Panc1 (cell line): ENCODE data around the gene WFIKKN1. TPM values are rescaled to one million over a fixed set of nuclear protein-coding genes. Genes with fewer than 3 reads are reported as not detected.

ENCODE experiments used
- ATAC-seq: fragments of 200-7000 bp; cut with Tn5 transposase; 2 replicates; pipeline ENCODE4 v1.9.1; 2020; ENCODE audit warnings: mild to moderate bottlenecking, moderate library complexity
- BruUV-seq: library from RNA; stranded (reverse); fragments of 400-500 nt; replicated peaks from 2 replicates; lab custom pipeline; 2021; lab: Mats Ljungman, UMichigan
- CTCF ChIA-PET: fragments of 300-600 bp; sonication (Branson Sonifier 250); formaldehyde crosslinking; loops from one replicate; lab custom pipeline; 2022; ENCODE audit warnings: antibody characterized with exemption; lab: Charles Lee
- POLR2A ChIA-PET: fragments of 300-600 bp; sonication (Branson Sonifier 250); formaldehyde crosslinking; loops from one replicate; lab custom pipeline; 2022; ENCODE audit warnings: antibody characterized with exemption; lab: Charles Lee
- DNase-seq: peaks from one replicate; pipeline ENCODE4 v3.0.0-alpha.2; 2010; ENCODE audit warnings: low read depth, low spot score
- H3K27ac ChIP-seq: 2 replicates; pipeline ENCODE4 v1.5.1; 2011; ENCODE audit warnings: mild to moderate bottlenecking, low read length, inconsistent platforms
- H3K27me3 ChIP-seq: fragments of 200-500 bp; sonication (Bioruptor generic); 2 replicates; pipeline ENCODE4 v1.6.0; 2014; ENCODE audit warnings: low read length, inconsistent platforms; ENCODE audit not compliant: control insufficient read depth, insufficient read depth
- H3K36me3 ChIP-seq: fragments of 200-500 bp; sonication (Bioruptor generic); 2 replicates; pipeline ENCODE4 v1.5.1; 2014; ENCODE audit warnings: inconsistent platforms, mild to moderate bottlenecking, low read length, moderate library complexity; ENCODE audit not compliant: control insufficient read depth, insufficient read depth
- H3K4me1 ChIP-seq: 2 replicates; pipeline ENCODE4 v1.5.1; 2011; ENCODE audit warnings: inconsistent platforms, mild to moderate bottlenecking, low read length, moderate library complexity; ENCODE audit not compliant: control insufficient read depth, insufficient read depth
- H3K4me3 ChIP-seq, 2 experiments: 2 replicates each; pipeline ENCODE4 v1.5.1; 2011 to 2012; ENCODE audit warnings: low read depth in 2 of 2, low read length in 2 of 2, mild to moderate bottlenecking in 2 of 2, inconsistent platforms in 1 of 2, moderate library complexity in 1 of 2
- H3K9me3 ChIP-seq: fragments of 200-500 bp; sonication (Bioruptor generic); 2 replicates; pipeline ENCODE4 v1.5.1; 2014; ENCODE audit warnings: low read depth, mild to moderate bottlenecking, inconsistent platforms, low read length, moderate library complexity; ENCODE audit not compliant: control insufficient read depth, insufficient read depth
- CTCF ChIP-seq: fragments of 450-650 bp; IDR thresholded peaks from 2 replicates; pipeline ENCODE4 v1.5.1; 2017; ENCODE audit warnings: mild to moderate bottlenecking
- POLR2AphosphoS5 ChIP-seq: IDR thresholded peaks from 2 replicates; pipeline ENCODE4 v1.6.1; 2012; ENCODE audit warnings: mild to moderate bottlenecking, low read depth, low read length, moderate library complexity
- REST ChIP-seq, 2 experiments: IDR thresholded peaks; 2 replicates each; pipeline ENCODE4 v1.6.1; 2011 to 2012; ENCODE audit warnings: low read depth in 2 of 2, control low read depth in 1 of 2, low read length in 1 of 2, mild to moderate bottlenecking in 1 of 2, moderate library complexity in 1 of 2; ENCODE audit not compliant: insufficient read depth in 1 of 2
- SIN3A ChIP-seq: IDR thresholded peaks from 2 replicates; pipeline ENCODE4 v1.6.1; 2012; ENCODE audit warnings: low read depth, mild to moderate bottlenecking, low read length, moderate library complexity, borderline replicate concordance; ENCODE audit not compliant: insufficient read depth
- TCF7L2 ChIP-seq: IDR thresholded peaks from 2 replicates; pipeline ENCODE4 v1.6.1; 2011; ENCODE audit warnings: mild to moderate bottlenecking, low read depth, low read length, inconsistent platforms
- in situ Hi-C: cut with HindIII; loops from 2 replicates; pipeline ENCODE4 v1.10.0; 2016; ENCODE audit warnings: low sequenced_read_pairs, low pct_unique_long_range_greater_than_20kb
- intact Hi-C: fragments of 100-400 bp; cut with micrococcal nuclease; formaldehyde crosslinking; loops from one replicate; pipeline ENCODE4 v1.10.0; 2022; ENCODE audit not compliant: unreplicated experiment
- total RNA-seq: library from RNA; stranded (reverse); gene quantifications from one replicate; pipeline ENCODE4 v1.2.1, GENCODE V29; 2021; ENCODE audit not compliant: unreplicated experiment

Gene WFIKKN1
- total RNA-seq, 1 experiment from 2014 or later, result 2.0 TPM

GRCh38 chr16:678858-679813 is 48.4 kb downstream of the WFIKKN1 start:
- BruUV-seq, result no TSS peak
- CTCF ChIA-PET, result no interaction called here
- Histone ChIP-seq H3K27me3 (no peaks in the 10 kb centered on the region), H3K27ac (peak overlapping the region; percentile 81), H3K4me1 (peaks cover 30% of the 10 kb centered on the region), H3K4me3 (peak overlapping the region; percentile 59 to 68), H3K36me3 (peaks cover 5% of the 10 kb centered on the region; the same call in 1 of the 2 replicates), H3K9me3 (no peaks in the 10 kb centered on the region)
- ATAC-seq (peak; percentile 20), DNase-seq (no peak)
- TF ChIP-seq SIN3A (0 out of 2 replicates have a peak, but pooled peaks have one; percentile 19), TCF7L2 (no peak)
- in situ Hi-C loops (no loop called here), intact Hi-C loops (no loop called here)
- POLR2A ChIA-PET, result no interaction called here

GRCh38 chr16:679814-680624 is 49.2 kb downstream of the WFIKKN1 start, which contains the start of gene STUB1:
STUB1 (plus strand) TSS chr16:680410; CDS start chr16:680526, 116 bp downstream.
- POLR2A ChIA-PET, result no interaction called here
- Histone ChIP-seq H3K27ac (peak within 1 kb of the TSS; percentile 87), H3K27me3 (no peaks in the 10 kb centered on the region), H3K4me3 (peak within 1 kb of the TSS; percentile 66 to 71), H3K9me3 (no peaks in the 10 kb centered on the region), H3K4me1 (peaks cover 21% of the 10 kb centered on the region), H3K36me3 (peaks cover 5% of the 10 kb centered on the region; the same call in 1 of the 2 replicates)
- CTCF ChIA-PET, result no interaction called here
- intact Hi-C loops, result loop anchor here (10.0 kb wide), 1 partner anchor 1095 kb away; the partner anchor contains the start of genes EME2, MRPS34 and NME3
- no TSS peak for BruUV-seq
- peak; percentile 43 for ATAC-seq
- DNase-seq, result no peak
- in situ Hi-C loops, result no loop called here
- TF ChIP-seq POLR2AphosphoS5 (peak; percentile 53), TCF7L2 (no peak), CTCF (no peak), REST (IDR thresholded peaks at IDR 0.05; ENCODE audit: insufficient read depth in 1 of 2, low read depth in 2 of 2, low read length in 1 of 2) (no peak), SIN3A (0 out of 2 replicates have a peak, but pooled peaks have one; percentile 6)
